SK-N-SH treated with all-trans-retinoic acid at 6 μM for 48 hours (cell line): ENCODE measurements around the gene SP100.

Source experiments
- ATAC-seq: fragments of 200-7000 bp; cut with Tn5 transposase; 3 replicates; pipeline ENCODE4 v1.9.1; 2020; ENCODE audit warnings: mild to moderate bottlenecking, moderate library complexity
- ARNTL ChIP-seq: fragments of 450-650 bp; formaldehyde crosslinking; IDR thresholded peaks from 2 replicates; pipeline ENCODE4 v1.5.0; 2020; ENCODE audit warnings: low read depth, mild to moderate bottlenecking, moderate library complexity, borderline replicate concordance
- BACH2 ChIP-seq: fragments of 250-450 bp; sonication (Bioruptor Pico); IDR thresholded peaks from 2 replicates; pipeline ENCODE4 v1.9.0; 2021; ENCODE audit warnings: mild to moderate bottlenecking, borderline replicate concordance
- CSDC2 ChIP-seq: fragments of 250-450 bp; sonication (Bioruptor Pico); IDR thresholded peaks from 2 replicates; pipeline ENCODE4 v1.5.0; 2020; ENCODE audit warnings: mild to moderate bottlenecking, moderate library complexity
- ESRRG ChIP-seq: fragments of 250-450 bp; sonication (Bioruptor Pico); IDR thresholded peaks from 2 replicates; pipeline ENCODE4 v1.6.1; 2021; ENCODE audit warnings: mild to moderate bottlenecking
- ISL1 ChIP-seq: fragments of 250-450 bp; sonication (Bioruptor Pico); IDR thresholded peaks from 2 replicates; pipeline ENCODE4 v2.1.2; 2022; ENCODE audit warnings: mild to moderate bottlenecking, moderate library complexity
- OSR1 ChIP-seq: fragments of 250-450 bp; sonication (Bioruptor Pico); IDR thresholded peaks from 2 replicates; pipeline ENCODE4 v1.8.0; 2022; ENCODE audit warnings: moderate library complexity, mild to moderate bottlenecking, inconsistent platforms
- PPARA ChIP-seq: fragments of 250-450 bp; sonication (Bioruptor Pico); IDR thresholded peaks from 2 replicates; pipeline ENCODE4 v1.5.0; 2020; ENCODE audit warnings: mild to moderate bottlenecking, borderline replicate concordance
- RARB ChIP-seq: fragments of 250-450 bp; sonication (Bioruptor Pico); IDR thresholded peaks from 2 replicates; pipeline ENCODE4 v1.8.0; 2021; ENCODE audit warnings: mild to moderate bottlenecking, moderate library complexity
- SNAI2 ChIP-seq: fragments of 250-450 bp; sonication (Bioruptor Pico); IDR thresholded peaks from 2 replicates; pipeline ENCODE4 v1.5.0; 2020; ENCODE audit warnings: mild to moderate bottlenecking, moderate library complexity
- TCF4 ChIP-seq: fragments of 250-450 bp; sonication (Bioruptor Pico); IDR thresholded peaks from 2 replicates; pipeline ENCODE4 v1.8.0; 2021; ENCODE audit warnings: mild to moderate bottlenecking, moderate library complexity, borderline replicate concordance
- ZC3H10 ChIP-seq: fragments of 250-450 bp; sonication (Bioruptor Pico); IDR thresholded peaks from 2 replicates; pipeline ENCODE4 v1.5.1; 2021; ENCODE audit warnings: mild to moderate bottlenecking, moderate library complexity
- ZFP3 ChIP-seq: fragments of 250-450 bp; sonication (Bioruptor Pico); IDR thresholded peaks from 2 replicates; pipeline ENCODE4 v1.5.0; 2020; ENCODE audit warnings: mild to moderate bottlenecking, moderate library complexity
- ZFP30 ChIP-seq: fragments of 450-650 bp; formaldehyde crosslinking; IDR thresholded peaks from 2 replicates; pipeline ENCODE4 v1.5.0; 2022; ENCODE audit warnings: mild to moderate bottlenecking, moderate library complexity
- ZNF565 ChIP-seq: fragments of 450-650 bp; formaldehyde crosslinking; conservative IDR thresholded peaks from 2 replicates; pipeline ENCODE4 v1.5.0; 2020; ENCODE audit warnings: low read depth, mild to moderate bottlenecking, moderate library complexity
- ZNF70 ChIP-seq: fragments of 450-650 bp; formaldehyde crosslinking; IDR thresholded peaks from 2 replicates; pipeline ENCODE4 v1.5.0; 2020; ENCODE audit warnings: mild to moderate bottlenecking, moderate library complexity
- ZNF8 ChIP-seq: fragments of 450-650 bp; formaldehyde crosslinking; IDR thresholded peaks from 2 replicates; pipeline ENCODE4 v1.5.0; 2020; ENCODE audit warnings: mild to moderate bottlenecking, moderate library complexity
- TF ChIP-seq, protein P1 (sequence below): fragments of 250-450 bp; sonication (Bioruptor Pico); IDR thresholded peaks from 2 replicates; pipeline ENCODE4 v1.8.0; 2020; ENCODE audit warnings: mild to moderate bottlenecking, moderate library complexity, borderline replicate concordance
- TF ChIP-seq, protein P2 (sequence below): fragments of 250-450 bp; sonication (Bioruptor Pico); IDR thresholded peaks from 2 replicates; pipeline ENCODE4 v1.5.1; 2021; ENCODE audit warnings: mild to moderate bottlenecking, moderate library complexity
- TF ChIP-seq, protein P3 (sequence below): fragments of 250-450 bp; sonication (Bioruptor Pico); IDR thresholded peaks from 2 replicates; pipeline ENCODE4 v1.8.0; 2021; ENCODE audit warnings: low read depth, mild to moderate bottlenecking, moderate library complexity, borderline replicate concordance
- TF ChIP-seq, protein P4 (sequence below): fragments of 250-450 bp; sonication (Bioruptor Pico); IDR thresholded peaks from 2 replicates; pipeline ENCODE4 v1.5.0; 2020; ENCODE audit warnings: mild to moderate bottlenecking, moderate library complexity
- TF ChIP-seq, protein P5 (sequence below): fragments of 250-450 bp; sonication (Bioruptor Pico); IDR thresholded peaks from 2 replicates; pipeline ENCODE4 v1.5.1; 2020; ENCODE audit warnings: low read depth, mild to moderate bottlenecking, moderate library complexity

Gene SP100

DNA sequence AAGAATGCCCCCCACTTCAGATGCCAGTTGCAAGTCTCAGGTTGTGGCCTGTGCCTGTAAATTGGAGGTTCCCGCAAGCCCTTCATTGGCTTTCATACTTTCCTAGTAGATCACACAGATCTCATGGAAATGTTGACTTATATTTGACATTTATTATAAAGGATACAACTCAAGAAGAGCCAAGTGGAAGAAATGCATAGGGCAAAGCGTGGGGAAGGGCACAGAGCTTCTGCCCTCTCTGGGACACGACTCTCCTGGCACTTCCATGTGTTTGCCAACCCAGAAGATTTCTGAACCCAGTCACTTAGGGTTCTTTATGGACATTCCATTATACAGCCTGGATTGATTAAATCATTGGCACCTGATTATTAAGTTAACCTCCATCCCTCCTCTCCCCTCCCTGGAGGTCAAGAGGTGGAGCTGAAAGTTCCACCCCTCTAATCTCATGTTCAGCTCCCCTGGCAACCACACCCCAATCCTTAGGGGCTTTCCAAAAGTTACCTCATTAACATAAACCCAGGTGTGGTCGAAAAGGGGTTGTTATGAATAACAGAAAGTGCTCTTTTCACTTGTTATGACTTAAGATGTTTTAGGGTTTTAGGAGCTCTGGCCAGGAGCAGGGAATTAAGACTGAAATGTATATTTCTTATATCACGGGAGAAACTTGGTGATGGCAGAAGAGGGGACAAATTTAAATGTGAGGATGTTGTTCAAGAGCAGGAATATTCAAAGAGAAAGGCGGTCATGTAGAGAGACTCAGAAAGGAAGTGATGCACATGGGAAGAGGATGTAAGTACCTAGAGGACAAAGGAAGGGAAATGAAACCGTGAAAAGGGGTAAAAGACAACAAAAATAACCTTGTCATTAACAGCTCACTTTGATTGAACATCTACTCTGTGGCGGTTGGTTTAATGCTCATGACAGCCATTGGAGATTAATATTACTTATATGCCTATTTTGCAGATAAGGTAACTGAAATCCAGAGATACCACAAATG lies 31.8 kb downstream of the SP100 start:
- TF ChIP-seq, protein P1, sequence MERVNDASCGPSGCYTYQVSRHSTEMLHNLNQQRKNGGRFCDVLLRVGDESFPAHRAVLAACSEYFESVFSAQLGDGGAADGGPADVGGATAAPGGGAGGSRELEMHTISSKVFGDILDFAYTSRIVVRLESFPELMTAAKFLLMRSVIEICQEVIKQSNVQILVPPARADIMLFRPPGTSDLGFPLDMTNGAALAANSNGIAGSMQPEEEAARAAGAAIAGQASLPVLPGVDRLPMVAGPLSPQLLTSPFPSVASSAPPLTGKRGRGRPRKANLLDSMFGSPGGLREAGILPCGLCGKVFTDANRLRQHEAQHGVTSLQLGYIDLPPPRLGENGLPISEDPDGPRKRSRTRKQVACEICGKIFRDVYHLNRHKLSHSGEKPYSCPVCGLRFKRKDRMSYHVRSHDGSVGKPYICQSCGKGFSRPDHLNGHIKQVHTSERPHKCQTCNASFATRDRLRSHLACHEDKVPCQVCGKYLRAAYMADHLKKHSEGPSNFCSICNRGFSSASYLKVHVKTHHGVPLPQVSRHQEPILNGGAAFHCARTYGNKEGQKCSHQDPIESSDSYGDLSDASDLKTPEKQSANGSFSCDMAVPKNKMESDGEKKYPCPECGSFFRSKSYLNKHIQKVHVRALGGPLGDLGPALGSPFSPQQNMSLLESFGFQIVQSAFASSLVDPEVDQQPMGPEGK: no peak
- no peak for TF ChIP-seq SNAI2 (CRISPR knock-in tag)
- TF ChIP-seq, protein P2, sequence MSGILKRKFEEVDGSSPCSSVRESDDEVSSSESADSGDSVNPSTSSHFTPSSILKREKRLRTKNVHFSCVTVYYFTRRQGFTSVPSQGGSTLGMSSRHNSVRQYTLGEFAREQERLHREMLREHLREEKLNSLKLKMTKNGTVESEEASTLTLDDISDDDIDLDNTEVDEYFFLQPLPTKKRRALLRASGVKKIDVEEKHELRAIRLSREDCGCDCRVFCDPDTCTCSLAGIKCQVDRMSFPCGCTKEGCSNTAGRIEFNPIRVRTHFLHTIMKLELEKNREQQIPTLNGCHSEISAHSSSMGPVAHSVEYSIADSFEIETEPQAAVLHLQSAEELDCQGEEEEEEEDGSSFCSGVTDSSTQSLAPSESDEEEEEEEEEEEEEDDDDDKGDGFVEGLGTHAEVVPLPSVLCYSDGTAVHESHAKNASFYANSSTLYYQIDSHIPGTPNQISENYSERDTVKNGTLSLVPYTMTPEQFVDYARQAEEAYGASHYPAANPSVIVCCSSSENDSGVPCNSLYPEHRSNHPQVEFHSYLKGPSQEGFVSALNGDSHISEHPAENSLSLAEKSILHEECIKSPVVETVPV (CRISPR knock-in tag): no peak
- TF ChIP-seq OSR1 (CRISPR knock-in tag): no peak
- TF ChIP-seq, protein P3, sequence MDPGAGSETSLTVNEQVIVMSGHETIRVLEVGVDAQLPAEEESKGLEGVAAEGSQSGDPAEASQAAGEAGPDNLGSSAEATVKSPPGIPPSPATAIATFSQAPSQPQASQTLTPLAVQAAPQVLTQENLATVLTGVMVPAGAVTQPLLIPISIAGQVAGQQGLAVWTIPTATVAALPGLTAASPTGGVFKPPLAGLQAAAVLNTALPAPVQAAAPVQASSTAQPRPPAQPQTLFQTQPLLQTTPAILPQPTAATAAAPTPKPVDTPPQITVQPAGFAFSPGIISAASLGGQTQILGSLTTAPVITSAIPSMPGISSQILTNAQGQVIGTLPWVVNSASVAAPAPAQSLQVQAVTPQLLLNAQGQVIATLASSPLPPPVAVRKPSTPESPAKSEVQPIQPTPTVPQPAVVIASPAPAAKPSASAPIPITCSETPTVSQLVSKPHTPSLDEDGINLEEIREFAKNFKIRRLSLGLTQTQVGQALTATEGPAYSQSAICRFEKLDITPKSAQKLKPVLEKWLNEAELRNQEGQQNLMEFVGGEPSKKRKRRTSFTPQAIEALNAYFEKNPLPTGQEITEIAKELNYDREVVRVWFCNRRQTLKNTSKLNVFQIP (CRISPR knock-in tag): no peak
- no peak for TF ChIP-seq ZFP3 (CRISPR knock-in tag)
- no peak for TF ChIP-seq CSDC2 (CRISPR knock-in tag)
- TF ChIP-seq ZNF8 (CRISPR knock-in tag): no peak
- TF ChIP-seq ZFP30 (CRISPR knock-in tag): no peak
- TF ChIP-seq ZNF70: no peak
- TF ChIP-seq ISL1: no peak
- TF ChIP-seq ESRRG: no peak
- no peak for TF ChIP-seq ARNTL (CRISPR knock-in tag)
- TF ChIP-seq ZNF565 (CRISPR knock-in tag): no peak
- TF ChIP-seq ZC3H10 (CRISPR knock-in tag): no peak
- no peak for ATAC-seq

DNA sequence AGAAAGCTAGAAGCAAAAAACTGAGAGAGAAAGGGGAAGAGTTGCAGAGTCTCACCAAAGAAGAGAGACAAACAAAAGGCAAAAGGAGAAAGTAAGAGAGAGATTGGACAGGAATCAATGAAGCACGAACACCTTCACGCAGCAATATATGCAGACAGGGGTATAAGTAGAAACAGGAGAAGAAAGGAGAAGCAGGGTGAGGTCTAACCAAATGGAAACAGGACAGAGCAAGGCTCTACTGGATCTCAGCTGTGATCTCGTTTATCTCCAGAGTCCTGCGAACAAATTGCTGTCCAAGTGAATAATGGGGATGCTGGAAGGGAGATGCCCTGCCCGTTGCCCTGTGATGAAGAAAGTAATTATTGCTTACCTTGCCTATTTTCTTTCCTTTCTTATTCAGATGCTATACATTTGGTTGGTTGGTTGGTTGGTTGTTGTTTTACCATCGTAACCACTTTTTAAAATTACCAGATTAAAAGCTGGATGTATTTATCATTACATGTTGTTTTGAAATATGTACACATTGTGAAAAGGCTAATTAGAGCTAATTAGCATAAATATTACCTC lies 34.0 kb downstream of the SP100 start:
- TF ChIP-seq, protein P2 (CRISPR knock-in tag): no peak
- no peak for TF ChIP-seq PPARA (CRISPR knock-in tag)
- TF ChIP-seq, all 23 proteins: peak for 0
- ATAC-seq: no peak

DNA sequence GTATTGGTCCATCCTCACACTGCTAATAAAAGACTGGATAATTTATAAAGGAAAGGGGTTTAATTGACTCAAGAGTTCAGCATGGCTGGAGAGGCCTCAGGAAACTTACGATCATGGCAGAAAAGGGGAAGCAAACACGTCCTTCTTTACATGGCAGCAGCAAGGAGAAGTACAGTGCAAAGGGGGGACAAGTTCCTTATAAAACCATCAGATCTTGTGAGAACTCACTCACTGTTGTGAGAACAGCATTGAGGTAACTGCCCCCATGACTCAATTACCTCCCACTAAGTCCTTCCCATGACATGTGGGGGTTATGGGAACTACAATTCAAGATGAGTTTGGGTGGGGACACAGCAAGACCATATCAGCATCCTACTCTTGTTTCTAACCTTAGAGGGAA lies 37.0 kb downstream of the SP100 start:
- no peak for TF ChIP-seq ISL1
- TF ChIP-seq ZNF70: no peak
- TF ChIP-seq ZNF8 (CRISPR knock-in tag): no peak
- TF ChIP-seq, protein P2 (CRISPR knock-in tag): no peak
- no peak for TF ChIP-seq BACH2 (CRISPR knock-in tag)
- no peak for TF ChIP-seq ZFP3 (CRISPR knock-in tag)
- no peak for TF ChIP-seq ARNTL (CRISPR knock-in tag)
- no peak for TF ChIP-seq RARB
- no peak for TF ChIP-seq TCF4 (CRISPR knock-in tag)
- no peak for TF ChIP-seq ZFP30 (CRISPR knock-in tag)
- TF ChIP-seq, protein P4, sequence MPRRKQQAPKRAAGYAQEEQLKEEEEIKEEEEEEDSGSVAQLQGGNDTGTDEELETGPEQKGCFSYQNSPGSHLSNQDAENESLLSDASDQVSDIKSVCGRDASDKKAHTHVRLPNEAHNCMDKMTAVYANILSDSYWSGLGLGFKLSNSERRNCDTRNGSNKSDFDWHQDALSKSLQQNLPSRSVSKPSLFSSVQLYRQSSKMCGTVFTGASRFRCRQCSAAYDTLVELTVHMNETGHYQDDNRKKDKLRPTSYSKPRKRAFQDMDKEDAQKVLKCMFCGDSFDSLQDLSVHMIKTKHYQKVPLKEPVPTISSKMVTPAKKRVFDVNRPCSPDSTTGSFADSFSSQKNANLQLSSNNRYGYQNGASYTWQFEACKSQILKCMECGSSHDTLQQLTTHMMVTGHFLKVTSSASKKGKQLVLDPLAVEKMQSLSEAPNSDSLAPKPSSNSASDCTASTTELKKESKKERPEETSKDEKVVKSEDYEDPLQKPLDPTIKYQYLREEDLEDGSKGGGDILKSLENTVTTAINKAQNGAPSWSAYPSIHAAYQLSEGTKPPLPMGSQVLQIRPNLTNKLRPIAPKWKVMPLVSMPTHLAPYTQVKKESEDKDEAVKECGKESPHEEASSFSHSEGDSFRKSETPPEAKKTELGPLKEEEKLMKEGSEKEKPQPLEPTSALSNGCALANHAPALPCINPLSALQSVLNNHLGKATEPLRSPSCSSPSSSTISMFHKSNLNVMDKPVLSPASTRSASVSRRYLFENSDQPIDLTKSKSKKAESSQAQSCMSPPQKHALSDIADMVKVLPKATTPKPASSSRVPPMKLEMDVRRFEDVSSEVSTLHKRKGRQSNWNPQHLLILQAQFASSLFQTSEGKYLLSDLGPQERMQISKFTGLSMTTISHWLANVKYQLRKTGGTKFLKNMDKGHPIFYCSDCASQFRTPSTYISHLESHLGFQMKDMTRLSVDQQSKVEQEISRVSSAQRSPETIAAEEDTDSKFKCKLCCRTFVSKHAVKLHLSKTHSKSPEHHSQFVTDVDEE: no peak
- TF ChIP-seq, protein P5, sequence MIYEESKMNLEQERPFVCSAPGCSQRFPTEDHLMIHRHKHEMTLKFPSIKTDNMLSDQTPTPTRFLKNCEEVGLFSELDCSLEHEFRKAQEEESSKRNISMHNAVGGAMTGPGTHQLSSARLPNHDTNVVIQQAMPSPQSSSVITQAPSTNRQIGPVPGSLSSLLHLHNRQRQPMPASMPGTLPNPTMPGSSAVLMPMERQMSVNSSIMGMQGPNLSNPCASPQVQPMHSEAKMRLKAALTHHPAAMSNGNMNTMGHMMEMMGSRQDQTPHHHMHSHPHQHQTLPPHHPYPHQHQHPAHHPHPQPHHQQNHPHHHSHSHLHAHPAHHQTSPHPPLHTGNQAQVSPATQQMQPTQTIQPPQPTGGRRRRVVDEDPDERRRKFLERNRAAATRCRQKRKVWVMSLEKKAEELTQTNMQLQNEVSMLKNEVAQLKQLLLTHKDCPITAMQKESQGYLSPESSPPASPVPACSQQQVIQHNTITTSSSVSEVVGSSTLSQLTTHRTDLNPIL (CRISPR knock-in tag): no peak
- no peak for TF ChIP-seq OSR1 (CRISPR knock-in tag)
- TF ChIP-seq, protein P3 (CRISPR knock-in tag): no peak
- no peak for ATAC-seq
